NB4 (cell line): ENCODE results near the gene SUCLG1.

Experiments
- DNase-seq: peaks from one replicate; pipeline ENCODE4 v3.0.0; 2010; ENCODE audit warnings: low read depth
- H3K4me3 ChIP-seq: one replicate; pipeline ENCODE4 v1.5.1; 2011; ENCODE audit warnings: mild to moderate bottlenecking, low read depth, low read length, moderate library complexity
- CTCF ChIP-seq: IDR thresholded peaks from one replicate; pipeline ENCODE4 v1.5.1; 2012; ENCODE audit warnings: low read depth, low read length
- MYC ChIP-seq: IDR thresholded peaks from 2 replicates; pipeline ENCODE4 v1.6.1; 2011; ENCODE audit warnings: low read depth, low read length
- POLR2A ChIP-seq: IDR thresholded peaks from 2 replicates; pipeline ENCODE4 v1.6.1; 2011; ENCODE audit warnings: mild to moderate bottlenecking; ENCODE audit not compliant: insufficient read length; ENCODE audit errors: extremely low read depth
- TF ChIP-seq, protein P1 (sequence below): IDR thresholded peaks from 2 replicates; pipeline ENCODE4 v1.6.1; 2011; ENCODE audit warnings: low read depth, low read length

SUCLG1 gene

DNA sequence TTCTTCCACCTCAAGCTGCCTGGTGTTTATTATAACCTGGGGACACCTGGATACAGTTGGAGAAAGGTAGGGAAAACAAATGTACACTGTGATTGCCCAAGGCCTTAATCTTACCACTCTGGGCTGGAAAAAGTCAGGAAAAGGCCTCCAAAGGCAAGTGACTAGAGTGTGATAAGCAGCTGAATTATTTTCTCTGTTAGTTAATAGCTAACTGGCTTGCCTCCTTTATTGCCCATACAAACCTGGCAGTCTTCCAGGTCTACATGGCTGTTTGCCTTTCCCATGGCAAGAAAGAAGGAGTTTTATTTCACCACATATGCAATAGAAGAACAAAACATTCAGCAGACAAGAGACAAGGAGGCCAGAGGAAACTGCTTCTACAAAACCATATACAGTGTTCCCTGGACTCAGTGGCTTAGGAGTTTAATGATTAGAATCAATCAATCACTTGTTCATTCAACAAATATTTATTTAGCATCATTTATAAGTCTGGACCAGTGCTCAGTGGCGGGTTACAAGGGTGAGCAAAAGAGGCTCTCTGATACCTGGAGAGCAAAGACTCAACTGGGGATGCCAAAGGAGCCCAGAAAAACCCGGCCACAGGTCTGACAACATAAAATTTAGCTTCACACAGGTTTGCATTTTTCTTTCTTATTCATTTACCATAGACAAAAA, 27.5 kb upstream of the SUCLG1 start:
- no peak for TF ChIP-seq CTCF
- TF ChIP-seq, protein P1, sequence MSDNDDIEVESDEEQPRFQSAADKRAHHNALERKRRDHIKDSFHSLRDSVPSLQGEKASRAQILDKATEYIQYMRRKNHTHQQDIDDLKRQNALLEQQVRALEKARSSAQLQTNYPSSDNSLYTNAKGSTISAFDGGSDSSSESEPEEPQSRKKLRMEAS = no peak
- no peak overlapping the region for H3K4me3 ChIP-seq
- DNase-seq = no peak

GRCh38 chr2:84483320-84483719, 24.2 kb upstream of the SUCLG1 start:
- no peak for DNase-seq
- TF ChIP-seq MYC = no peak
- TF ChIP-seq POLR2A = no peak
- no peak for TF ChIP-seq CTCF
- TF ChIP-seq, protein P1 = no peak
- no peak overlapping the region for H3K4me3 ChIP-seq

GRCh38 chr2:84482603-84483002, 23.5 kb upstream of the SUCLG1 start:
- no peak overlapping the region for H3K4me3 ChIP-seq
- TF ChIP-seq POLR2A (no peak), CTCF (no peak), MYC (no peak)
- no peak for DNase-seq

- DNase-seq = no peak
- no peak overlapping the region for H3K4me3 ChIP-seq
- TF ChIP-seq POLR2A = no peak
- TF ChIP-seq, protein P1 = no peak
- no peak for TF ChIP-seq MYC
- no peak for TF ChIP-seq CTCF
Observed at GRCh38 chr2:84481702-84482101, 22.6 kb upstream of the SUCLG1 start.

DNA sequence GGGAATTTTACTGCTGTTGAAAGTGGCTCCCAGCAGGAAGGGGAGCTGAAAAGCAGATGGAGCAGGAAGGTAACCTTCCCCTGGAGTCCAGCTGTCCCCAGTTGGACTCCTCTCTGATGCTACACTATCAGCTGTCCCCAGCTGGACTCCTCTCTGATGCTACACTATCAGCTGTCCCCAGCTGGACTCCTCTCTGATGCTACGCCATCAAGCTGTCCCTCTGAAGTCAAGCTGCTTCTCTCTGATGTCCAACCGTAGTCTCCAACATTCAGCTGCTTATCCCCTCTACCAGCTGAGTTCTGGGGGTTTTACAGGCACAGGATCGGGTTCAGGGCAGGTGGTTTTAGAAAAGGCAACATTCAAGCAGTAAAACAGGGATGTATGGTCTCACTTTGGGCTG, 19.8 kb upstream of the SUCLG1 start:
- TF ChIP-seq, protein P1 = no peak
- no peak for TF ChIP-seq POLR2A
- no peak for TF ChIP-seq MYC
- no peak for TF ChIP-seq CTCF
- H3K4me3 ChIP-seq = no peak overlapping the region

DNA sequence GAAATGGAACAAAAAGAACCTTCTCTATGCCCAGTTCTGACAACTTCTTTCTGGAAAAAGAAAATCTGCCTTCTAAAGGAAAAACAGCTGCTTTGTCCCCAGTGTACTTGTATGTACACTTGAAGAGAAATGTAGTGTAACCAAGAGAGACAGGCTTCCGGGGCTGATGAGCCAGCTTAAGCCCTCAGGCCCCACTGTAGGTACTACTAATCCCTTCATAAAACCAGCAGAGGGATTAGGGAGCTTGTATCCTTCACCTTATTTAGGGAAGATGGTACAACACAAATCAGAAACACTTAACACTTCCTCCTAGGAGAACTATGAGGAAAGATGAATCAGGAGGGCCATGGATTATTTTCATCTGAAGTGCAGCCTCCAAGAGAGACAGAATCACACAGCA, 18.8 kb upstream of the SUCLG1 start:
- no peak overlapping the region for H3K4me3 ChIP-seq
- no peak for DNase-seq
- TF ChIP-seq, protein P1 = no peak
- no peak for TF ChIP-seq CTCF
- no peak for TF ChIP-seq MYC
- no peak for TF ChIP-seq POLR2A

More for the DNA sequence above, 19.8 kb upstream of the SUCLG1 start:
- DNase-seq = no peak
